ENCODE measurements around the gene GPALPP1.

DNA sequence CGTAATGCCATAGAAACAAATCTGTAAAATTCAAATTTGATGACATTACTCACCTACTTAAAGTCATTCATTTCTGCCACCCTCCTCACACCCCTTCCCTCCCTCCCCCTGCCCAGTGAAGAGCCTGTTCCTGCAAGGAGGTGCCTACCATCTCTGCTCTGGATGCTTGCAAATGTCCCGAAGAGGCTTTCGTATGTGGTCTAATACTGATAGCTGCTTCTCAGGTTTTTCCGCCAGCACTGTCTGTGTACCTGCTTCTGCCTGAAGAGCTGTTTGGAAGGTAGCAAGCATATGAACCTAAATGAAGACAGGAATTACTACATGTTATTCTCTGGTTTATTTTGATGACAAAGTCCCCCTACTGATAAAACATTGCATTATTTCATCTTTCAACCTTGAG, 57.1 kb downstream of the GPALPP1 start:
- TF ChIP-seq POLR2A (IDR thresholded peaks at IDR 0.05; ENCODE audit: low read length) (no peak), GATA1 (IDR thresholded peaks at IDR 0.05; ENCODE audit: low read depth, low read length) (no peak)
